AG04450 (cell line): ENCODE data around the gene SUPT7L. TPM values are rescaled to one million over a fixed set of nuclear protein-coding genes. Genes with fewer than 3 reads are reported as not detected.

Experiments
- CTCF ChIA-PET: fragments of 300-600, 350-600 bp; formaldehyde crosslinking; extraction: SDS; loops from one replicate; lab custom pipeline; 2022; ENCODE audit warnings: antibody characterized with exemption, inconsistent platforms; lab: Charles Lee
- POLR2A ChIA-PET: fragments of 350-600 bp; formaldehyde crosslinking; extraction: SDS; loops from one replicate; lab custom pipeline; 2021; ENCODE audit warnings: antibody characterized with exemption, inconsistent platforms; lab: Yijun Ruan, JAX
- DNase-seq: peaks from one replicate; pipeline ENCODE4 v3.0.0-alpha.2; 2011; ENCODE audit warnings: low read depth, low spot score
- H3K27ac ChIP-seq: one replicate; pipeline ENCODE4 v1.5.1; 2012; ENCODE audit warnings: low read depth, low read length, control low read depth
- H3K27me3 ChIP-seq: one replicate; pipeline ENCODE4 v1.6.0; 2012; ENCODE audit warnings: low read length; ENCODE audit not compliant: control insufficient read depth, insufficient read depth
- H3K4me3 ChIP-seq: 2 replicates; pipeline ENCODE4 v1.5.1; 2011; ENCODE audit warnings: mild to moderate bottlenecking, low read depth, low read length, control low read depth
- H3K9me3 ChIP-seq: 2 replicates; pipeline ENCODE4 v1.5.1; 2012; ENCODE audit warnings: low read length; ENCODE audit not compliant: control insufficient read depth, insufficient read depth
- CTCF ChIP-seq: IDR thresholded peaks from 2 replicates; pipeline ENCODE4 v1.5.1; 2011; ENCODE audit warnings: low read depth, low read length, control low read depth, inconsistent platforms
- polyA plus RNA-seq: library from polyadenylated mRNA; depleted of rRNA; stranded (reverse); fragments of >200 nt; gene quantifications from 2 replicates; pipeline ENCODE4 v1.2.3, GENCODE V29; 2011

SUPT7L gene
- polyA plus RNA-seq, 1 experiment: 46.7 TPM

DNA sequence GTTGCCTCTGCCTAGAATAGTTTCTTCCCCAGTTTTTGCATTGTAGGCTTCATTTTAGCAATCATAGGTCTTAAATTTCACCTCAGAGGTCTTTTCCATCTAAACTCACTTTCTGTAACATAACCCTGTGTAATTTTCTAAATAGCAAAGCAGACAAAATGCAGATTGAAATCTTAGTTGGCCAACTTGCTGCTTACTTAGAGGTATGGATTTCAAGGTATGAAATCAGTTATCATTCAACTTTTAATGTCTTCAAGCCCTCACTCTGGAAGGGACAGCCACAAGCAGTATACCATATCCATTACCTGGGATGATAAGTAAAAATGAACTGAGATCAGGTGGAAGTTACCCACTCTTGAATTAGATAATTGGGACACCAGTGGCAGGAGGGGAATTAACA, 38.5 kb downstream of the SUPT7L start:
- Histone ChIP-seq H3K9me3 (no peaks in the 10 kb centered on the region), H3K27ac (no peak overlapping the region), H3K4me3 (no peak overlapping the region), H3K27me3 (no peaks in the 10 kb centered on the region)
- ChIA-PET CTCF (interaction anchor here (1.0 kb wide), 1 partner anchor 59 kb away, joined by 4 read pairs; no protein-coding TSS in a partner anchor), POLR2A (no interaction called here)
- no peak for DNase-seq
- TF ChIP-seq CTCF: no peak

- ChIA-PET CTCF (interaction anchor here (1.4 kb wide), 1 partner anchor 60 kb away, joined by 3 read pairs; no protein-coding TSS in a partner anchor), POLR2A (no interaction called here)
- no peak for TF ChIP-seq CTCF
- no peaks in the 10 kb centered on the region for H3K9me3 ChIP-seq
- H3K4me3 ChIP-seq: no peak overlapping the region
- peak; percentile 42 for DNase-seq
- H3K27ac ChIP-seq: no peak overlapping the region
- H3K27me3 ChIP-seq: no peaks in the 10 kb centered on the region
These were observed 40.5 kb downstream of the SUPT7L start for GRCh38 chr2:27622921-27623384.

- CTCF ChIA-PET: interaction anchor here (1.0 kb wide), 1 partner anchor 62 kb away, joined by 3 read pairs; no protein-coding TSS in a partner anchor
- POLR2A ChIA-PET: no interaction called here
- Histone ChIP-seq H3K27ac (no peak overlapping the region), H3K9me3 (no peaks in the 10 kb centered on the region), H3K4me3 (no peak overlapping the region), H3K27me3 (no peaks in the 10 kb centered on the region)
- TF ChIP-seq CTCF: no peak
- no peak for DNase-seq
These were observed 41.9 kb downstream of the SUPT7L start for GRCh38 chr2:27621524-27621923.

- Histone ChIP-seq H3K27ac (no peak overlapping the region), H3K4me3 (no peak overlapping the region), H3K9me3 (no peaks in the 10 kb centered on the region), H3K27me3 (no peaks in the 10 kb centered on the region)
- CTCF ChIA-PET: no interaction called here
- no peak for TF ChIP-seq CTCF
- DNase-seq: no peak
- POLR2A ChIA-PET: no interaction called here
These were observed 48.1 kb downstream of the SUPT7L start for GRCh38 chr2:27615316-27615715.

DNA sequence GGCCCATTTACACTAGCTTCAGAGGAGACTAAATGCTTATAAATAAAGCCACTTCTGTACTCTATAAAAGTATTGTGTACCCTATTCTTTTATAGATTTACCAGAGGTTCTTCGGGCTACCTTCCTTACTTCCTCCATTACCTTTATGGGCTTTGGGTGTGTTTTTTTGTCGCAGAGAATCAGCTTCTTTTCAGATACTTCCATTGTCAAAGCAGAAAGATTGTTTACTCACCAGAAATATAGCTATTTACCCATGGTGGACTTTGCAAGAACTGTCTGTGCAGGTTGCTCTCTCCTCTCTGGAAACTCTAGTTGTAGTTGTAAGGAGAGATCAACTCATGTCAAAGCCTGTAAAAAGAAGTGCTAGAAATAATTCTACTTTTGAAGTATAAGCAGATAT, 49.4 kb downstream of the SUPT7L start:
- no peaks in the 10 kb centered on the region for H3K27me3 ChIP-seq
- POLR2A ChIA-PET: no interaction called here
- no peak overlapping the region for H3K4me3 ChIP-seq
- CTCF ChIA-PET: no interaction called here
- DNase-seq: no peak
- no peaks in the 10 kb centered on the region for H3K9me3 ChIP-seq
- no peak for TF ChIP-seq CTCF
- H3K27ac ChIP-seq: no peak overlapping the region
